Activated B cell treated with CpG ODN at 0.5 μM for 24 hours (primary cell): ENCODE data around the gene PLEKHA1. TPM values are rescaled to one million over a fixed set of nuclear protein-coding genes. Genes with fewer than 3 reads are reported as not detected.
A peak's percentile ranks its signal among the peaks of the same experiment; 100 is the strongest.

Experiments used
- ATAC-seq: fragments of 200-7000 bp; cut with Tn5 transposase; one replicate; pipeline ENCODE4 v1.10.0; 2021; ENCODE audit warnings: low read depth, mild to moderate bottlenecking, moderate library complexity
- CTCF ChIA-PET: fragments of 350-600 bp; sonication (Branson Sonifier 250); formaldehyde crosslinking; loops from one replicate; lab custom pipeline; 2021; ENCODE audit warnings: antibody characterized with exemption; lab: Charles Lee
- POLR2A ChIA-PET: fragments of 350-600 bp; sonication (Branson Sonifier 250); formaldehyde crosslinking; loops from one replicate; lab custom pipeline; 2021; ENCODE audit warnings: antibody characterized with exemption; lab: Charles Lee
- DNase-seq: peaks from one replicate; pipeline ENCODE4 v3.0.0; 2022
- H3K27ac Mint-ChIP-seq: one replicate; pipeline ENCODE4 v1.8.0; 2020; ENCODE audit warnings: mixed read lengths
- H3K27me3 Mint-ChIP-seq: one replicate; pipeline ENCODE4 v1.8.0; 2021; ENCODE audit warnings: mixed read lengths
- H3K36me3 Mint-ChIP-seq: one replicate; pipeline ENCODE4 v1.8.0; 2021; ENCODE audit warnings: low read depth, mixed read lengths
- H3K4me1 Mint-ChIP-seq: one replicate; pipeline ENCODE4 v1.8.0; 2021; ENCODE audit warnings: mixed read lengths
- H3K4me3 Mint-ChIP-seq: one replicate; pipeline ENCODE4 v1.8.0; 2020; ENCODE audit warnings: mild to moderate bottlenecking, mixed read lengths
- H3K9me3 Mint-ChIP-seq: one replicate; pipeline ENCODE4 v1.8.0; 2020; ENCODE audit warnings: mixed read lengths
- intact Hi-C: fragments of 100-400 bp; cut with micrococcal nuclease; formaldehyde crosslinking; loops from one replicate; pipeline ENCODE4 v1.15.1; 2024
- total RNA-seq: library from RNA; stranded (reverse); gene quantifications from 2 replicates; pipeline ENCODE4 v1.2.3, GENCODE V29; 2022
- TF ChIP-seq, protein P1 (sequence below): fragments of 200-600 bp; IDR thresholded peaks from one replicate; pipeline ENCODE4 v1.8.0; 2022; ENCODE audit warnings: antibody characterized with exemption, mild to moderate bottlenecking

The PLEKHA1 gene
- total RNA-seq, 1 donor from 2014 or later = 12.8 TPM

DNA sequence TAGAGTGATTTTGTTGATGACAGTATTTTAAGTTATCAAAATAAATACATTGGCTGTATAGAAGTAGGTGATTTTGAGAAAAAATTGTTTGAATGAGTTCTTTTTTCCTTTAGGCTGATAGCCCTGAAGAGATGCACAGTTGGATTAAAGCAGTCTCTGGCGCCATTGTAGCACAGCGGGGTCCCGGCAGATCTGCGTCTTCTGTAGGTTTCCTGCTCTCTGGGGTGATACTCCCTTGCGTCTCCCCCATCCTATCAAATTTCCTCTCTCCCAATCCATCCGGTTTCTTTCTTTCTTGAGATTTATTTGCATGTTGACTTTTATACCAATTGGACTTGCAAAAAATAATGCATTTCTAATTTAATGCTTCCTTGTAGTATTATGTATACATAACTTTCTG lies 52.3 kb downstream of the PLEKHA1 start:
- Mint-ChIP-seq H3K27me3 (no peaks in the 10 kb centered on the region), H3K36me3 (peaks cover 50% of the 10 kb centered on the region), H3K4me1 (peaks cover 55% of the 10 kb centered on the region), H3K9me3 (no peaks in the 10 kb centered on the region), H3K4me3 (peak overlapping the region; percentile 17), H3K27ac (peak overlapping the region; percentile 46)
- TF ChIP-seq, protein P1, sequence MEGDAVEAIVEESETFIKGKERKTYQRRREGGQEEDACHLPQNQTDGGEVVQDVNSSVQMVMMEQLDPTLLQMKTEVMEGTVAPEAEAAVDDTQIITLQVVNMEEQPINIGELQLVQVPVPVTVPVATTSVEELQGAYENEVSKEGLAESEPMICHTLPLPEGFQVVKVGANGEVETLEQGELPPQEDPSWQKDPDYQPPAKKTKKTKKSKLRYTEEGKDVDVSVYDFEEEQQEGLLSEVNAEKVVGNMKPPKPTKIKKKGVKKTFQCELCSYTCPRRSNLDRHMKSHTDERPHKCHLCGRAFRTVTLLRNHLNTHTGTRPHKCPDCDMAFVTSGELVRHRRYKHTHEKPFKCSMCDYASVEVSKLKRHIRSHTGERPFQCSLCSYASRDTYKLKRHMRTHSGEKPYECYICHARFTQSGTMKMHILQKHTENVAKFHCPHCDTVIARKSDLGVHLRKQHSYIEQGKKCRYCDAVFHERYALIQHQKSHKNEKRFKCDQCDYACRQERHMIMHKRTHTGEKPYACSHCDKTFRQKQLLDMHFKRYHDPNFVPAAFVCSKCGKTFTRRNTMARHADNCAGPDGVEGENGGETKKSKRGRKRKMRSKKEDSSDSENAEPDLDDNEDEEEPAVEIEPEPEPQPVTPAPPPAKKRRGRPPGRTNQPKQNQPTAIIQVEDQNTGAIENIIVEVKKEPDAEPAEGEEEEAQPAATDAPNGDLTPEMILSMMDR = no peak
- ChIA-PET CTCF (no interaction called here), POLR2A (interaction anchor here (1.3 kb wide), 1 partner anchor 52 kb away, joined by 3 read pairs; the partner anchor contains the start of gene PLEKHA1)
- ATAC-seq (no peak), DNase-seq (no peak)
- intact Hi-C loops = no loop called here

DNA sequence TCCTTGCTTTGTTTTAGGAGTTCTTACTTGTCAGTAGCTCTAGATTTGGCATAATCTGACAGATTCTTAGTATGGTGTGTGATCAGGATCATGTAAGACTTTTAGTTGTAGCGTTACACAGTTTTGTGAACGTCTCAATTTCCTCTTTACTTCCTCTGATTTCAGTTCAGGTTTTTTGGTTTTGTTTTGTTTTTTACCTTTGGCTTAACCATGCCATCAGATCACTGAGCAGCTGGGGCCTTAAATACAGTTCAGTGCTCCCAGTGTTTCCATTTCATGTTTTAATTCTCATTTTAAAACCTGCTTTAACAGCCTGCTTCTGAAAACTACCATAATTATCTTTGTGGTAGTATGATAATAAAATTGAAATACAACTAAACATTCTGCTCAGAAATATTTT lies 52.8 kb downstream of the PLEKHA1 start:
- Mint-ChIP-seq H3K36me3 (peaks cover 49% of the 10 kb centered on the region), H3K27me3 (no peaks in the 10 kb centered on the region), H3K4me3 (peak overlapping the region; percentile 17), H3K4me1 (peaks cover 50% of the 10 kb centered on the region), H3K27ac (peak overlapping the region; percentile 46), H3K9me3 (no peaks in the 10 kb centered on the region)
- peak; percentile 25 for ATAC-seq
- TF ChIP-seq, protein P1 = no peak
- no peak for DNase-seq
- POLR2A ChIA-PET = interaction anchor here (1.3 kb wide), 1 partner anchor 53 kb away, joined by 3 read pairs; the partner anchor contains the start of gene PLEKHA1
- intact Hi-C loops = no loop called here
- CTCF ChIA-PET = no interaction called here

DNA sequence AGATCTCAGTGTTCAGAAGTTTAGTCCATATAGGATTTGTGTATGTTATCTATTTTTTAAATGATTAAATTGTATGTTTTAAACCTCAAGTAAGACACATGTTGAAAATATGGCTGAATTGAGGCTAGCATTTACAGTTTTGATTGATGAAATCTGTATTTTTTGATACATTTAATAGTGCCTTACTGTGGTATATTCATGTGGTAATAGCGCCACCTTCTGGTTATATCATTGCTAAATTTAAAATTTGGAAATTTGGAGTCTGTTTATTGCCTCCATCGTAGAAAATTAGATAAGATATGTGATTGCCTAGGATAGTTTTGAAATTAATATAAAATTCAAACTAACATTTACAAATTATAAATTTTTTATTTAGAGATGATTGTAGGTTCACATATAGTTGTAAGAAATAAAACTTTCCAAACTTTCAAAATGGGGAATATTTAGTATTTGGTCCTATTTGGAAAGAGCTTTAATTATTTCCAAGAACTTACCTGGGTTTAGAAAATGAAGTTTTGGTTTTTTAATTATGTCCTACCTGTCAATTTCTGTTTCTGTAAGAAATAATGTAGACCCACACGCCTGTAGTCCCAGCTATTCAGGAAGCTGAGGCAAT lies 60.8 kb downstream of the PLEKHA1 start:
- no peak for DNase-seq
- peaks cover 4% of the 10 kb centered on the region for H3K4me1 Mint-ChIP-seq
- intact Hi-C loops = loop anchor here (1.0 to 10.0 kb wide), 6 partner anchors 93 to 1491 kb away; no protein-coding TSS in a partner anchor

DNA sequence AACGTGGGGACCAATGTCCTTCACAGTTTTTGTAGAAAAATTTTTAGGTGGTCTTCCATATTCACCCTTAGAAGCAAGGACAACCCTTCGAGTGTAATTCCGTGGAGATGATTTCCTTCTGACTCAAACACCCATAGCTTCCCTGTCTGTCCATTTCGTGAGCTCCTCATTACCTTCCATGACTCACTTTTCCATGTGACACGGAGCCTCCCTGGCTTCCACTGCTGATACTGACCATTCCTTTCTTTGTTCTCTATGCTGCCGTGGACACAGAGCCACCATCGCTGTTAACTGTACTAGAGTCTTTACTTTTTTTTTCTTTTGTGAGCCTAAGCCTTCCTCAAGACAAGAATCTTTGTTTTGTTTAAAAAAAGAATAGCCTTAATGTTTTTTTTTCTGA lies 67.5 kb downstream of the PLEKHA1 start:
- Mint-ChIP-seq H3K27me3 (peaks cover 4% of the 10 kb centered on the region), H3K36me3 (no peaks in the 10 kb centered on the region), H3K27ac (no peak overlapping the region), H3K4me1 (no peaks in the 10 kb centered on the region), H3K4me3 (no peak overlapping the region), H3K9me3 (peaks cover 3% of the 10 kb centered on the region)
- ChIA-PET CTCF (interaction anchor here (0.8 kb wide), 1 partner anchor 143 kb away, joined by 3 read pairs; no protein-coding TSS in a partner anchor), POLR2A (no interaction called here)
- intact Hi-C loops = no loop called here
- ATAC-seq (no peak), DNase-seq (no peak)
- TF ChIP-seq, protein P1 = no peak

More for the DNA sequence above, 60.8 kb downstream of the PLEKHA1 start:
- no peak for ATAC-seq
- peaks cover 22% of the 10 kb centered on the region for H3K36me3 Mint-ChIP-seq
- CTCF ChIA-PET = interaction anchor here (0.8 to 4.3 kb wide), 20 partner anchors 14 to 167 kb away, joined by 3 to 89 read pairs (median 5); partner anchors contain the start of gene PLEKHA1
- POLR2A ChIA-PET = interaction anchor here (1.2 kb wide), 1 partner anchor 137 kb away, joined by 5 read pairs; no protein-coding TSS in a partner anchor
- H3K27me3 Mint-ChIP-seq = no peaks in the 10 kb centered on the region
- TF ChIP-seq, protein P1 = peak; percentile 76
- no peak overlapping the region for H3K27ac Mint-ChIP-seq
- peaks cover 1% of the 10 kb centered on the region for H3K9me3 Mint-ChIP-seq
- no peak overlapping the region for H3K4me3 Mint-ChIP-seq

DNA sequence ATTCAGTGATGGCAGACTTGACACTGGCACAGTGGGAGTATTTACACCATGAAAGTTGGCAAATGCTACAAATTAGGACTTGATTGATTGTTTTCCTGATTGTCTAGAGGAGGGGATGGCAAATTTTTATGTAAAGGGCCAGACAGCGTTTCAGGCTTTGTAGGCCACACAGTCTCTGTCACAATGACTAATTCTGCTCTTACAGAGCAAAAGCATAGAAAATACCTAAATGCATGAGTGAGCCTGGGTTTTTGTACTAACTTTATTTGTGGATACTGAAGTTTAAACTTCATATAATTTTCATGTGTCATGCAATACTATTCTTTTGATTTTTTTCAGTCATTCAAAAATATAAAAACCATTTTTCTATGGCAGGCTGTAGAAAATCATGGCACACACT lies 71.0 kb downstream of the PLEKHA1 start:
- TF ChIP-seq, protein P1 = no peak
- POLR2A ChIA-PET = no interaction called here
- no peak for ATAC-seq
- no peak for DNase-seq
- intact Hi-C loops = no loop called here
- Mint-ChIP-seq H3K4me1 (no peaks in the 10 kb centered on the region), H3K9me3 (peaks cover under 1% of the 10 kb centered on the region), H3K27me3 (peaks cover 18% of the 10 kb centered on the region), H3K36me3 (no peaks in the 10 kb centered on the region), H3K4me3 (no peak overlapping the region), H3K27ac (no peak overlapping the region)
- CTCF ChIA-PET = no interaction called here
